Breast epithelium (tissue), 4 donors: ENCODE measurements around the gene SETD2. TPM values are rescaled to one million over a fixed set of nuclear protein-coding genes. Genes with fewer than 3 reads are reported as not detected.

ENCODE experiments used
- DNase-seq, 2 donors: peaks; one replicate each; pipeline ENCODE4 v3.0.0-alpha.2; 2019; ENCODE audit warnings: low spot score in 2 of 2
- H3K27ac ChIP-seq, 2 donors: fragments of 200-600 bp; sonication (generic) in 1 of 2; one replicate each; pipeline ENCODE4 v1.5.1; 2016 to 2019; ENCODE audit warnings: mild to moderate bottlenecking in 1 of 2
- H3K27me3 ChIP-seq, 2 donors: fragments of 200-600 bp; sonication (generic) in 1 of 2; one replicate each; pipeline versions ENCODE4 v1.5.1 to v1.6.0; 2017 to 2019; ENCODE audit warnings: control low read depth in 1 of 2, mild to moderate bottlenecking in 1 of 2
- H3K36me3 ChIP-seq: fragments of 200-600 bp; one replicate; pipeline ENCODE4 v1.5.1; 2019
- H3K4me1 ChIP-seq, 2 donors: fragments of 200-600 bp; sonication (generic); one replicate each; pipeline ENCODE4 v1.5.1; 2016 to 2019; ENCODE audit warnings: control low read depth in 1 of 2
- H3K4me3 ChIP-seq, 3 donors: fragments of 200-600 bp; sonication (generic); 1 replicate in 2 of 3; 2 replicates in 1 of 3; pipeline ENCODE4 v1.5.1; 2016 to 2019; ENCODE audit warnings: mild to moderate bottlenecking in 3 of 3, moderate library complexity in 2 of 3
- H3K9me3 ChIP-seq, 2 donors: fragments of 200-600 bp; sonication (generic) in 1 of 2; one replicate each; pipeline ENCODE4 v1.5.1; 2016 to 2019; ENCODE audit warnings: control low read depth in 1 of 2
- CTCF ChIP-seq, 3 donors: fragments of 450-650 bp; IDR thresholded peaks; one replicate each; pipeline ENCODE4 v1.5.1; 2016 to 2017; ENCODE audit warnings: antibody characterized with exemption in 3 of 3, mild to moderate bottlenecking in 3 of 3, moderate library complexity in 3 of 3
- POLR2A ChIP-seq: fragments of 450-650 bp; IDR thresholded peaks from one replicate; pipeline ENCODE4 v1.6.1; 2016; ENCODE audit warnings: antibody characterized with exemption, mild to moderate bottlenecking, moderate library complexity
- POLR2AphosphoS5 ChIP-seq, 3 donors: sonication (generic); formaldehyde crosslinking; IDR thresholded peaks; one replicate each; pipeline ENCODE4 v1.6.1; 2017; ENCODE audit warnings: antibody characterized with exemption in 3 of 3
- intact Hi-C: fragments of 100-400 bp; cut with DNase I; formaldehyde crosslinking; loops from one replicate; pipeline ENCODE4 v1.15.1; 2023; ENCODE audit warnings: low total_unique reads
- total RNA-seq, 3 donors: library from RNA; depleted of rRNA; stranded (reverse); fragments of >200 nt; gene quantifications; one replicate each; pipeline ENCODE4 v1.1.0, GENCODE V29; 2016

The SETD2 gene
- total RNA-seq, 3 donors from 2014 or later = 59.8 to 87.8 (median 74.4) TPM

GRCh38 chr3:47007001-47007400, 156.9 kb downstream of the SETD2 start:
- TF ChIP-seq CTCF (IDR thresholded peaks at IDR 0.05) = no peak
- no peak for TF ChIP-seq POLR2A
- TF ChIP-seq POLR2AphosphoS5 (IDR thresholded peaks at IDR 0.05) = no peak
- intact Hi-C loops = no loop called here

DNA sequence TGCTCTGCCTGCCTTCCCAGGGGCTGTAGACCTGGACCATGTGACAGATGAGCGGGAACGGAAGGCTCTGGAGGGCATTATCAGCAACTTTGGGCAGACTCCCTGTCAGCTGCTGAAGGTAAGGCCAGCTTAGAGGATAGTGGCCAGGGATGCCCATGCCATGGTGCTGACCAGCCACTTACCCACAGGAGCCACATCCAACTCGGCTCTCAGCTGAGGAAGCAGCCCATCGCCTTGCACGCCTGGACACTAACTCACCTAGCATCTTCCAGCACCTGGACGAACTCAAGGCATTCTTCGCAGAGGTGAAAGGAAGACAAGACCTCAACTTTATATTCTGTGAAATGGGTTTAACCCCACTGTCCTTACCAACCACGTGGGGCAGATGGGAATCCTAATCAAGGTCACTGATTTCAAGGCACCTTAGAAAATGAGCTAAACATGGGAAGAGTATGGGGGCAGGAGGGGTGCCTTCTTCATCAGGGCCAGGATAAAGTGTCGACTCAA, 157.7 kb downstream of the SETD2 start:
- Histone ChIP-seq H3K9me3 (no peaks in the 10 kb centered on the region), H3K27ac (no peak overlapping the region), H3K36me3 (peaks cover 6% of the 10 kb centered on the region), H3K4me1 (no peaks in the 10 kb centered on the region), H3K27me3 (no peaks in the 10 kb centered on the region), H3K4me3 (no peak overlapping the region)
- TF ChIP-seq POLR2A (no peak), CTCF (IDR thresholded peaks at IDR 0.05) (no peak), POLR2AphosphoS5 (IDR thresholded peaks at IDR 0.05) (no peak)
- peak in 1 of 2 donors; percentile 28 for DNase-seq
- intact Hi-C loops = no loop called here

More at GRCh38 chr3:47007001-47007400, 156.9 kb downstream of the SETD2 start:
- Histone ChIP-seq H3K4me3 (no peak overlapping the region), H3K4me1 (no peaks in the 10 kb centered on the region), H3K27me3 (no peaks in the 10 kb centered on the region), H3K9me3 (no peaks in the 10 kb centered on the region), H3K36me3 (peaks cover 6% of the 10 kb centered on the region), H3K27ac (no peak overlapping the region)
- peak in 1 of 2 donors; percentile 50 for DNase-seq

DNA sequence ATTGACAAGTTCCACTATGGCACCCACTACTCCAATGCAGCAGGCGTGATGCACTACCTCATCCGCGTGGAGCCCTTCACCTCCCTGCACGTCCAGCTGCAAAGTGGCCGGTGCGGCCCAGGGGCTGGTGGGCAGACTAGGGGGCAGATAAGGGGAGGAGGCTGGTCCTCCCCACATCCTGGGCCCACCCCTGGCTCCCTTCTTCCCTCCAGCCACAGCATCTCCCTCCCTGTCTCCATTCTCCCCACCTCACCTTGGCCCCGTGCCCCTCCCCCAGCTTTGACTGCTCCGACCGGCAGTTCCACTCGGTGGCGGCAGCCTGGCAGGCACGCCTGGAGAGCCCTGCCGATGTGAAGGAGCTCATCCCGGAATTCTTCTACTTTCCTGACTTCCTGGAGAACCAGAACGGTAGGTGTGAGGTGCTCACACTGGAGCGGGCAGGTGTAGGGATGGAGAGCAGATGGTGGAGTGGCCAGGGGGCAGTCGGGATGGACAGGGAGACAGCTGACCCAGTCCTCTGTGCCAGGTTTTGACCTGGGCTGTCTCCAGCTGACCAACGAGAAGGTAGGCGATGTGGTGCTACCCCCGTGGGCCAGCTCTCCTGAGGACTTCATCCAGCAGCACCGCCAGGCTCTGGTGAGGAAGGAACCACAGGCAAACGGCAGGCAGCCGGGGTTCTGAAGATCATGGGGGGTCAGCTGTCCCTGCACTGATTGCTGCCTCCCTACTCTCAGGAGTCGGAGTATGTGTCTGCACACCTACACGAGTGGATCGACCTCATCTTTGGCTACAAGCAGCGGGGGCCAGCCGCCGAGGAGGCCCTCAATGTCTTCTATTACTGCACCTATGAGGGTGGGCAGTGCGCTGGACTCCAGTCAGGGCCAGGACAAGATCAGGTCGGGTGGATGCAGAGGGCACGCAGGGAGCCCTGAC, 158.4 kb downstream of the SETD2 start:
- Histone ChIP-seq H3K27ac (no peak overlapping the region), H3K4me1 (no peaks in the 10 kb centered on the region), H3K4me3 (no peak overlapping the region), H3K9me3 (no peaks in the 10 kb centered on the region), H3K27me3 (no peaks in the 10 kb centered on the region), H3K36me3 (peaks cover 6% of the 10 kb centered on the region)
- no peak for TF ChIP-seq POLR2AphosphoS5 (IDR thresholded peaks at IDR 0.05)
- no peak for TF ChIP-seq POLR2A
- no peak for TF ChIP-seq CTCF (IDR thresholded peaks at IDR 0.05)
- intact Hi-C loops = no loop called here
- DNase-seq = peak in 1 of 2 donors; percentile 48

DNA sequence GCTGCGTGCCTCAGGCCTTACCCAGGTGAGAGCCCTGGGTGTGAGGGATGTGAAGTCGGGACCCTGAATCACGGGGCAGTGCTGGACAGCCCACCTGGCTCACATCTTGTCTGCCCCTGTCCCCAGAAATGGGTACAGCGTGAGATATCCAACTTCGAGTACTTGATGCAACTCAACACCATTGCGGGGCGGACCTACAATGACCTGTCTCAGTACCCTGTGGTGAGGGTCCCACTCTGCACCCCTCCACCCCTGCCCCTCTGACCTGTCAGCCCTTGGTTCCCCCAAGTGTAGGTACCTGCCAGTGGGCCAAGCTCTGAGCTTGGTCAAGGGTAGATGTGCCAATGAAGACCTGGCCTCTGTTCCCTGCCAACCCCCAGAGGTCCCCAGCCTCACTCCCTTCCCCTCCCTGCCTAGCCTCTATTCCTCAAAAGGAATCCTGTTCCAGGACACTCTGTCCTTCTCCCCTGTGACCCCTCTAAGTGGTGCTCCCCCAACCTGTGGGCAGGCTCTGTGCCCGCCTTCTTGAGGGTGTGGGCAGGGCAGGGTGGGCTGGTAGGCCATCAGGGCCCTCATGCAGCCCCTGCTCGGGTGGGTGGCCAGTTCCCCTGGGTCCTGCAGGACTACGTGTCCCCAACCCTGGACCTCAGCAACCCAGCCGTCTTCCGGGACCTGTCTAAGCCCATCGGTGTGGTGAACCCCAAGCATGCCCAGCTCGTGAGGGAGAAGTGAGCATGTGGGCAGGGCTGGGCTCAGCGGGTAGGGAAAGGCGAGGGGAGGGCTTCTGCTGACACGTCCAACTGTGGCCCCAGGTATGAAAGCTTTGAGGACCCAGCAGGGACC, 159.3 kb downstream of the SETD2 start:
- peak in 1 of 2 donors; percentile 35 for DNase-seq
- H3K27ac ChIP-seq = no peak overlapping the region
- intact Hi-C loops = no loop called here
- no peaks in the 10 kb centered on the region for H3K27me3 ChIP-seq
- H3K9me3 ChIP-seq = no peaks in the 10 kb centered on the region
- TF ChIP-seq POLR2A (no peak), CTCF (IDR thresholded peaks at IDR 0.05) (no peak), POLR2AphosphoS5 (IDR thresholded peaks at IDR 0.05) (no peak)
- H3K4me1 ChIP-seq = no peaks in the 10 kb centered on the region
- H3K4me3 ChIP-seq = no peak overlapping the region
- peaks cover 11% of the 10 kb centered on the region for H3K36me3 ChIP-seq
